HUES48 (cell line): Measurements from ENCODE around the gene OR52E8.
A peak's percentile ranks its signal among the peaks of the same experiment; 100 is the strongest.

Source experiments
- H3K27ac ChIP-seq: one replicate; pipeline ENCODE4 v1.7.0; 2013; ENCODE audit warnings: low read depth, low read length, inconsistent platforms
- H3K27me3 ChIP-seq: 2 replicates; pipeline ENCODE4 v1.6.1; 2013; ENCODE audit warnings: mild to moderate bottlenecking, low read length; ENCODE audit not compliant: control insufficient read depth, insufficient read depth
- H3K36me3 ChIP-seq: 2 replicates; pipeline ENCODE4 v1.6.1; 2013; ENCODE audit warnings: low read length; ENCODE audit not compliant: control insufficient read depth, insufficient read depth
- H3K4me1 ChIP-seq: 2 replicates; pipeline ENCODE4 v1.6.1; 2013; ENCODE audit warnings: mild to moderate bottlenecking, low read length; ENCODE audit not compliant: control insufficient read depth, insufficient read depth
- H3K4me3 ChIP-seq: 2 replicates; pipeline ENCODE4 v1.5.1; 2013; ENCODE audit warnings: mild to moderate bottlenecking, low read depth, low read length
- H3K9ac ChIP-seq: 2 replicates; pipeline ENCODE4 v1.6.1; 2013; ENCODE audit warnings: mild to moderate bottlenecking, low read depth, low read length, moderate library complexity
- H3K9me3 ChIP-seq: 2 replicates; pipeline ENCODE4 v1.6.1; 2013; ENCODE audit warnings: low read length; ENCODE audit not compliant: control insufficient read depth, insufficient read depth

OR52E8 gene

GRCh38 chr11:5808500-5809121 lies 48.9 kb downstream of the OR52E8 start, which contains the start of gene OR52N2:
TSS of gene OR52N2 (plus strand) at chr11:5808924. CDS start at chr11:5820336, 11,412 bp downstream.
- H3K27me3 ChIP-seq, result no peaks in the 10 kb centered on the region
- peak within 1 kb of the TSS; percentile 66 for H3K4me3 ChIP-seq
- no peak within 1 kb of the TSS for H3K27ac ChIP-seq
- no peaks in the 10 kb centered on the region for H3K36me3 ChIP-seq
- 0 out of 2 replicates have a peak, but pooled peaks cover 2% of the 10 kb centered on the region for H3K9me3 ChIP-seq
- H3K9ac ChIP-seq, result 0 out of 2 replicates have a peak within 1 kb of the TSS, but pooled peaks have one; percentile 40
- H3K4me1 ChIP-seq, result peaks cover 5% of the 10 kb centered on the region

- no peak overlapping the region for H3K4me3 ChIP-seq
Observed at GRCh38 chr11:5807580-5807979, 49.9 kb downstream of the OR52E8 start.

More at GRCh38 chr11:5807580-5807979, 49.9 kb downstream of the OR52E8 start:
- Histone ChIP-seq H3K36me3 (no peaks in the 10 kb centered on the region), H3K4me1 (no peaks in the 10 kb centered on the region), H3K9ac (no peak overlapping the region), H3K9me3 (peaks cover 2% of the 10 kb centered on the region; the same call in 1 of the 2 replicates), H3K27me3 (no peaks in the 10 kb centered on the region), H3K27ac (no peak overlapping the region)
